GM12878 (cell line): ENCODE data around the gene ZSWIM6. TPM values are rescaled to one million over a fixed set of nuclear protein-coding genes. Genes with fewer than 3 reads are reported as not detected.

Source experiments
- ATAC-seq: fragments of 200-7000 bp; cut with Tn5 transposase; 3 replicates; pipeline ENCODE4 v1.9.1; 2020; ENCODE audit warnings: mild to moderate bottlenecking, moderate library complexity
- BruUV-seq: library from RNA; stranded (reverse); fragments of 400-500 nt; replicated peaks from 2 replicates; lab custom pipeline; 2021; lab: Mats Ljungman, UMichigan
- CTCF ChIA-PET: fragments of 300-600 bp; sonication (Branson Sonifier 250); formaldehyde crosslinking; extraction: SDS; loops from one replicate; lab custom pipeline; 2021; ENCODE audit warnings: inconsistent platforms; lab: Yijun Ruan, JAX
- POLR2A ChIA-PET: fragments of 350-600 bp; formaldehyde crosslinking; extraction: SDS; loops from one replicate; lab custom pipeline; 2021; ENCODE audit warnings: inconsistent platforms; lab: Charles Lee
- RAD21 ChIA-PET: fragments of 300-600 bp; sonication (Branson Sonifier 250); formaldehyde crosslinking; loops from one replicate; lab custom pipeline; 2023; ENCODE audit warnings: antibody characterized with exemption; ENCODE audit not compliant: unreplicated experiment; lab: Charles Lee
- SMC1A ChIA-PET: fragments of 300-600 bp; sonication (Branson Sonifier 250); formaldehyde crosslinking; loops from one replicate; lab custom pipeline; 2023; ENCODE audit not compliant: unreplicated experiment, uncharacterized antibody; lab: Charles Lee
- DNase-seq: peaks from one replicate; pipeline ENCODE4 v3.0.0-alpha.2; 2011; ENCODE audit warnings: low read depth, low spot score
- FAIRE-seq: peaks from 3 replicates; lab custom pipeline; 2011; peaks lifted over from hg19 to GRCh38; lab: Jason Lieb, UNC
- H2AFZ ChIP-seq: 2 replicates; pipeline ENCODE4 v1.6.0; 2011; ENCODE audit warnings: low read depth, low read length, control low read depth; ENCODE audit not compliant: control insufficient read depth
- H3K27ac ChIP-seq: 2 replicates; pipeline ENCODE4 v1.5.1; 2011; ENCODE audit warnings: control low read depth; ENCODE audit not compliant: control insufficient read depth, insufficient read depth
- H3K27me3 ChIP-seq, 2 experiments: replicated peaks in 1 of 2; 2 replicates each; pipeline versions ENCODE4 v1.6.0 to v1.6.1; 2011; ENCODE audit warnings: low read length in 1 of 2; ENCODE audit not compliant: control insufficient read depth in 2 of 2, insufficient read depth in 2 of 2
- H3K36me3 ChIP-seq, 2 experiments: 2 replicates each; pipeline ENCODE4 v1.5.1; 2011; ENCODE audit warnings: low read length in 1 of 2; ENCODE audit not compliant: control insufficient read depth in 2 of 2, insufficient read depth in 2 of 2
- H3K4me1 ChIP-seq: 2 replicates; pipeline ENCODE4 v1.6.1; 2011; ENCODE audit warnings: mild to moderate bottlenecking, low read length, moderate library complexity, mixed read lengths; ENCODE audit not compliant: control insufficient read depth, insufficient read depth
- H3K4me2 ChIP-seq: 2 replicates; pipeline ENCODE4 v1.6.0; 2011; ENCODE audit warnings: control low read depth; ENCODE audit not compliant: control insufficient read depth, insufficient read depth
- H3K4me3 ChIP-seq: fragments of 200-600 bp; sonication (generic); 2 replicates; pipeline ENCODE4 v1.5.1; 2016
- H3K79me2 ChIP-seq: 2 replicates; pipeline ENCODE4 v1.6.0; 2011; ENCODE audit warnings: low read length; ENCODE audit not compliant: control insufficient read depth, insufficient read depth
- H3K9ac ChIP-seq: 2 replicates; pipeline ENCODE4 v1.8.0; 2011; ENCODE audit warnings: low read length, control low read depth, mixed read lengths; ENCODE audit not compliant: control insufficient read depth, insufficient read depth
- H3K9me3 ChIP-seq: replicated peaks from 3 replicates; pipeline ENCODE4 v1.5.1; 2011; ENCODE audit warnings: mild to moderate bottlenecking, low read length; ENCODE audit not compliant: control insufficient read depth, insufficient read depth
- H4K20me1 ChIP-seq: 2 replicates; pipeline ENCODE4 v1.6.0; 2011; ENCODE audit not compliant: control insufficient read depth, insufficient read depth
- CHD4 ChIP-seq: fragments of 200-600 bp; sonication (generic); IDR thresholded peaks from 2 replicates; pipeline ENCODE4 v1.6.1; 2016; ENCODE audit warnings: mild to moderate bottlenecking
- DPF2 ChIP-seq: fragments of 450-650 bp; IDR thresholded peaks from 2 replicates; pipeline ENCODE4 v1.6.1; 2017; ENCODE audit warnings: mild to moderate bottlenecking
- GATAD2B ChIP-seq: fragments of 450-650 bp; conservative IDR thresholded peaks from 2 replicates; pipeline ENCODE4 v1.6.1; 2017; ENCODE audit warnings: low read depth, mild to moderate bottlenecking, moderate library complexity
- HDGF ChIP-seq: fragments of 450-650 bp; IDR thresholded peaks from 2 replicates; pipeline ENCODE4 v1.6.1; 2016; ENCODE audit warnings: antibody characterized with exemption
- KLF5 ChIP-seq: fragments of 450-650 bp; IDR thresholded peaks from 2 replicates; pipeline ENCODE4 v1.6.1; 2014; ENCODE audit warnings: mild to moderate bottlenecking; ENCODE audit not compliant: partially characterized antibody
- NR2F1 ChIP-seq: fragments of 450-650 bp; conservative IDR thresholded peaks from 2 replicates; pipeline ENCODE4 v1.6.1; 2017; ENCODE audit warnings: mild to moderate bottlenecking
- PAX5 ChIP-seq: IDR thresholded peaks from 2 replicates; pipeline ENCODE4 v1.6.1; 2011; ENCODE audit warnings: low read depth, low read length, borderline replicate concordance
- PAX8 ChIP-seq: fragments of 450-650 bp; IDR thresholded peaks from 2 replicates; pipeline ENCODE4 v1.6.1; 2017; ENCODE audit warnings: mild to moderate bottlenecking, moderate library complexity
- RFX5 ChIP-seq: IDR thresholded peaks from 2 replicates; pipeline ENCODE4 v1.6.1; 2011; ENCODE audit warnings: low read depth, low read length, improper control_type of control experiment
- ZNF384 ChIP-seq: IDR thresholded peaks from 2 replicates; pipeline ENCODE4 v1.6.1; 2012; ENCODE audit warnings: low read depth, mild to moderate bottlenecking, low read length, improper control_type of control experiment, borderline replicate concordance
- ZNF592 ChIP-seq: fragments of 450-650 bp; IDR thresholded peaks from 2 replicates; pipeline ENCODE4 v1.6.1; 2017; ENCODE audit warnings: mild to moderate bottlenecking, moderate library complexity
- WGBS: methylation state at CpG from one replicate; pipeline ENCODE4 v1.1.6; 2016; ENCODE audit warnings: low lambda C conversion rate; ENCODE audit not compliant: insufficient replicate concordance, insufficient coverage; ENCODE audit errors: missing lambda C conversion rate; 5-methylcytosine and 5-hydroxymethylcytosine counted together
- in situ Hi-C: fragments of 300-500 bp; cut with MboI; formaldehyde crosslinking; loops from 9 replicates; pipeline ENCODE4 v1.14.3; 2018; ENCODE audit warnings: mixed read lengths
- intact Hi-C: fragments of 100-400 bp; cut with micrococcal nuclease; formaldehyde crosslinking; loops from one replicate; pipeline ENCODE4 v1.14.2; 2022; ENCODE audit not compliant: unreplicated experiment
- polyA plus RNA-seq, 11 experiments: library from polyadenylated mRNA; depleted of rRNA in 4 of 11; unstranded in 6 of 11; stranded (reverse) in 5 of 11; fragments of >200 nt; fragmentation: Nextera tagmentation in 4 of 11; fragmentation: Illumina TruSeq in 1 of 11; extraction: Ambion mirVana in 4 of 11; extraction: Trizol in 1 of 11; gene quantifications; 1 replicate in 1 of 11; 2 replicates in 10 of 11; pipeline versions ENCODE4 v1.2.1 to v1.2.3, GENCODE V29; 2011 to 2016; ENCODE audit warnings: inconsistent platforms in 2 of 11, missing spikeins in 2 of 11, low read depth in 1 of 11
- total RNA-seq, 4 experiments: library from RNA; depleted of rRNA in 3 of 4; stranded (reverse); fragments of >200 nt in 3 of 4; fragmentation: Illumina TruSeq in 1 of 4; extraction: Trizol in 1 of 4; gene quantifications; 2 replicates each; pipeline versions ENCODE4 v1.2.1 to v1.2.3, GENCODE V29; 2013 to 2021

ZSWIM6 gene
- total and polyA plus RNA-seq, 10 of the 15 experiments (the other 5 are each of a cell fraction or from before 2014, with no cell fraction given) = 0.53 to 6.2 (median 3.4) TPM

- TF ChIP-seq ZNF592 (no peak), DPF2 (no peak), PAX5 (no peak), KLF5 (no peak), RFX5 (no peak), PAX8 (no peak), CHD4 (no peak), GATAD2B (no peak), NR2F1 (no peak), ZNF384 (no peak)
Observed at GRCh38 chr5:61353293-61353692, 21.2 kb downstream of the ZSWIM6 start (continued).

GRCh38 chr5:61354199-61354598 lies 22.1 kb downstream of the ZSWIM6 start:
- H3K9me3 ChIP-seq = no peaks in the 10 kb centered on the region; the same call in 1 of the 3 replicates
- no peaks in the 10 kb centered on the region for H4K20me1 ChIP-seq
- in situ Hi-C loops = no loop called here
- 66% methylated on average over 2 of the region's 2 CpGs for WGBS
- no TSS peak for BruUV-seq
- FAIRE-seq (no peak), DNase-seq (no peak)
- H3K79me2 ChIP-seq = no peaks in the 10 kb centered on the region
- ChIA-PET POLR2A (interaction anchor here (0.6 to 1.1 kb wide), 2 partner anchors 12 to 27 kb away, joined by 3 to 4 read pairs; no protein-coding TSS in a partner anchor), RAD21 (no interaction called here)
- no peak overlapping the region for H2AFZ ChIP-seq
- H3K4me3 ChIP-seq = no peak overlapping the region
- no peaks in the 10 kb centered on the region for H3K4me1 ChIP-seq
- H3K9ac ChIP-seq = no peak overlapping the region
- TF ChIP-seq GATAD2B (no peak), HDGF (no peak)
- TF ChIP-seq, all 136 proteins: peak for 0
- ATAC-seq = no peak
- no peaks in the 10 kb centered on the region for H3K36me3 ChIP-seq
- H3K4me2 ChIP-seq = no peak overlapping the region
- ChIA-PET SMC1A (interaction anchor here (0.9 to 3.9 kb wide), 5 partner anchors 10 to 170 kb away, joined by 3 to 18 read pairs (median 4); no protein-coding TSS in a partner anchor), CTCF (interaction anchor here (1.6 to 2.6 kb wide), 2 partner anchors 9 to 18 kb away, joined by 4 to 12 read pairs; no protein-coding TSS in a partner anchor)
- H3K27me3 ChIP-seq = no peaks in the 10 kb centered on the region
- H3K27ac ChIP-seq = no peak overlapping the region
- intact Hi-C loops = no loop called here
